ENCODE results near the gene NME3. TPM values are rescaled to one million over a fixed set of nuclear protein-coding genes. Genes with fewer than 3 reads are reported as not detected.
A peak's percentile ranks its signal among the peaks of the same experiment; 100 is the strongest.

Gene NME3
- total and polyA plus RNA-seq, 9 donors: 68.6 to 129 (median 87.4) TPM; not detected in 1

GRCh38 chr16:1787322-1788094 is 16.2 kb upstream of the NME3 start:
- Histone ChIP-seq H3K9me3 (no peaks in the 10 kb centered on the region), H3K4me1 (ENCODE audit: insufficient read depth) (no peaks in the 10 kb centered on the region), H3K27ac (no peak overlapping the region), H3K27me3 (no peaks in the 10 kb centered on the region), H3K4me3 (no peak overlapping the region), H3K36me3 (no peaks in the 10 kb centered on the region)
- DNase-seq: peak; percentile 12 to 32 (median 25)
- intact Hi-C loops (cut with DNase I): no loop called here
- WGBS, 3 donors: 89 to 90% (median 89%) methylated on average over 39 to 44 of the region's 44 CpGs
- TF ChIP-seq EP300 (IDR thresholded peaks at IDR 0.05) (no peak), POLR2A (IDR thresholded peaks at IDR 0.05) (no peak), CTCF (IDR thresholded peaks at IDR 0.05) (no peak)

- intact Hi-C loops (cut with DNase I): no loop called here
- TF ChIP-seq EP300 (IDR thresholded peaks at IDR 0.05): no peak
- no peak for TF ChIP-seq POLR2A (IDR thresholded peaks at IDR 0.05)
- no peak for TF ChIP-seq CTCF (IDR thresholded peaks at IDR 0.05)
- Histone ChIP-seq H3K4me1 (ENCODE audit: insufficient read depth) (no peaks in the 10 kb centered on the region), H3K36me3 (no peaks in the 10 kb centered on the region), H3K9me3 (no peaks in the 10 kb centered on the region), H3K4me3 (no peak overlapping the region), H3K27ac (no peak overlapping the region), H3K27me3 (no peaks in the 10 kb centered on the region)
- WGBS, 3 donors: 87 to 93% (median 89%) methylated on average over 6 of the region's 6 CpGs
- DNase-seq: peak in 1 of 5 donors; percentile 24
Observed at GRCh38 chr16:1787056-1787321, 15.6 kb upstream of the NME3 start.

- Histone ChIP-seq H3K27ac (no peak overlapping the region), H3K9me3 (no peaks in the 10 kb centered on the region), H3K4me3 (no peak overlapping the region), H3K4me1 (ENCODE audit: insufficient read depth) (peaks cover 3% of the 10 kb centered on the region), H3K27me3 (no peaks in the 10 kb centered on the region), H3K36me3 (no peaks in the 10 kb centered on the region)
- intact Hi-C loops (cut with DNase I): no loop called here
- WGBS, 3 donors: 83 to 88% (median 85%) methylated on average over 47 to 51 of the region's 51 CpGs
- TF ChIP-seq CTCF (IDR thresholded peaks at IDR 0.05): no peak
- TF ChIP-seq POLR2A (IDR thresholded peaks at IDR 0.05): no peak
- TF ChIP-seq EP300 (IDR thresholded peaks at IDR 0.05): no peak
- DNase-seq: peak; percentile 10 to 40 (median 30)
Observed at GRCh38 chr16:1786242-1787055, 15.1 kb upstream of the NME3 start.

GRCh38 chr16:1785846-1786170 is 14.5 kb upstream of the NME3 start:
- no peak for TF ChIP-seq EP300 (IDR thresholded peaks at IDR 0.05)
- TF ChIP-seq CTCF (IDR thresholded peaks at IDR 0.05): no peak
- TF ChIP-seq POLR2A (IDR thresholded peaks at IDR 0.05): no peak
- 80 to 84% (median 82%) methylated on average over 14 of the region's 14 CpGs for WGBS, 3 donors
- Histone ChIP-seq H3K9me3 (no peaks in the 10 kb centered on the region), H3K4me3 (no peak overlapping the region), H3K4me1 (ENCODE audit: insufficient read depth) (peaks cover 5% of the 10 kb centered on the region), H3K36me3 (no peaks in the 10 kb centered on the region), H3K27ac (no peak overlapping the region), H3K27me3 (no peaks in the 10 kb centered on the region)
- DNase-seq: peak in 2 of 5 donors; percentile 22 to 34
- intact Hi-C loops (cut with DNase I): no loop called here

All from ovary (tissue), 9 donors.